ENCODE data around the gene TMEM127. TPM values are rescaled to one million over a fixed set of nuclear protein-coding genes. Genes with fewer than 3 reads are reported as not detected.

Gene TMEM127
- total and polyA plus RNA-seq, 9 donors = 26.9 to 55.1 (median 46.3) TPM

- no peaks in the 10 kb centered on the region for H3K36me3 ChIP-seq
- H3K9me3 ChIP-seq = no peaks in the 10 kb centered on the region
- peak overlapping the region; percentile 13 to 81 for H3K27ac ChIP-seq
- H3K4me3 ChIP-seq = no peak overlapping the region
- no peaks in the 10 kb centered on the region for H3K27me3 ChIP-seq
- no peak for DNase-seq
- intact Hi-C loops (cut with DNase I) = loop anchor here in 2 of 4 donors (5.0 to 10.0 kb wide), 2 partner anchors 54 to 117 kb away; partner anchors contain the start of genes DUSP2 (in 1 of the 2) and STARD7 (in 1 of the 2)
- H3K4me1 ChIP-seq (ENCODE audit: insufficient read depth) = peaks cover 26% of the 10 kb centered on the region
- no peak for TF ChIP-seq EP300 (IDR thresholded peaks at IDR 0.05)
- TF ChIP-seq POLR2A (IDR thresholded peaks at IDR 0.05) = no peak
- TF ChIP-seq CTCF (IDR thresholded peaks at IDR 0.05) = no peak
- 65 to 83% (median 65%) methylated on average over 6 of the region's 6 CpGs for WGBS, 3 donors
Observed at GRCh38 chr2:96261328-96262003, 4.3 kb downstream of the TMEM127 start.

DNA sequence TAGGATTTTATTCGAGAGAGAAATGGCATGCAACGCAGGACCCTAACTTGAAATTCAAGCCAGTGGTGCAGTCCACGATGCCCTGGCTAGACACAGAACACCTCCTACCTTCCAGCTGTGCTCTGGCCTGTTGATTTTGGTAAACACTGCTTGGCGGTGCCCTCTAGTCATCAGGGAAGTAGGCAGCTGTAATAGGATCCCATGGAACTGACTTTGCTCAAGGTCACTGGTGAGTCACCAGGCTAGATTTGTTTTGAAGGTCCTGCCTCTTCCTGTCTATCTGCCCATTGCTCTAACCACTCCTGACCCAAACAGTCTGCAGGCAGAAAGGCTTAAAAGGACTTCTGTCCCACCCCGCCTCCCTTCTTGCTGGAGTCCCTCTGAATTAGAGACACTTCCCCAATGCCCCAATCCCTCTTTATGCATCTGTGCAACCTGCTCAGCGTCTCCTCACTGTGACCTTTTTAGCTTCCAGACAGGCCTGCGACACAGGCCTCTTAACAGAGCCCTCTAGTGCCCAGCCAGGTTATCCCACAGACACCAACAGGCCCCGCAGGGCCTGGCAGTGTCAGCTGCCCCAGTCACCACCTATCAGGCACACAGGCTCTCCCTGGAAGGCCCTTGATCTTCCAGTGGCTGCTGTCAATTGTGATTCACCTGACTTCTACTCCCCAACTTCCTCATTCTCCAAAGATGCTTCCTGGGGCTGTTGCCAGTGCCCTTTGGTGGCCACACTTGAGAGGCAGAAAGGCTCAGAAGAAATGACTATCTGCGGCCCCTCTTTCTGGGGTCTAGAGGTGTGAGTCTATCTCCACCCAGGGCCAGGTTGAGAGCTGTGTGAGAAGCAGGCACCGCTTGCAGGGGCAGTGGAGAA, 5.2 kb downstream of the TMEM127 start:
- Histone ChIP-seq H3K9me3 (no peaks in the 10 kb centered on the region), H3K27ac (peak overlapping the region; percentile 13 to 81), H3K4me1 (ENCODE audit: insufficient read depth) (peaks cover 26% of the 10 kb centered on the region), H3K27me3 (no peaks in the 10 kb centered on the region), H3K4me3 (no peak overlapping the region), H3K36me3 (no peaks in the 10 kb centered on the region)
- peak in 1 of 3 donors; percentile 14 for TF ChIP-seq CTCF (IDR thresholded peaks at IDR 0.05)
- no peak for TF ChIP-seq EP300 (IDR thresholded peaks at IDR 0.05)
- DNase-seq = peak; percentile 62 to 80 (median 63)
- WGBS, 3 donors = 20 to 29% (median 22%) methylated on average over 10 of the region's 10 CpGs
- intact Hi-C loops (cut with DNase I) = loop anchor here in 2 of 4 donors (5.0 to 10.0 kb wide), 2 partner anchors 53 to 116 kb away; partner anchors contain the start of genes DUSP2 (in 1 of the 2) and STARD7 (in 1 of the 2)

- no peaks in the 10 kb centered on the region for H3K36me3 ChIP-seq
Observed at GRCh38 chr2:96259497-96259921, 6.3 kb downstream of the TMEM127 start.

More at GRCh38 chr2:96259497-96259921, 6.3 kb downstream of the TMEM127 start:
- no peak for TF ChIP-seq POLR2A (IDR thresholded peaks at IDR 0.05)
- no peak for TF ChIP-seq EP300 (IDR thresholded peaks at IDR 0.05)
- TF ChIP-seq CTCF (IDR thresholded peaks at IDR 0.05) = no peak
- H3K27ac ChIP-seq = peak overlapping the region; percentile 13 to 81
- no peaks in the 10 kb centered on the region for H3K9me3 ChIP-seq
- H3K4me3 ChIP-seq = no peak overlapping the region
- DNase-seq = peak in 1 of 5 donors; percentile 33
- no peaks in the 10 kb centered on the region for H3K27me3 ChIP-seq
- 77 to 85% (median 80%) methylated on average over 5 of the region's 5 CpGs for WGBS, 3 donors
- intact Hi-C loops (cut with DNase I) = loop anchor here in 1 of 4 donors (5.0 kb wide), 1 partner anchor 112 kb away; the partner anchor contains the start of gene DUSP2
- H3K4me1 ChIP-seq (ENCODE audit: insufficient read depth) = peaks cover 24% of the 10 kb centered on the region

All from ovary (tissue), 9 donors.